ENCODE data around the gene DEAF1. TPM values are rescaled to one million over a fixed set of nuclear protein-coding genes. Genes with fewer than 3 reads are reported as not detected.

Gene DEAF1
- total RNA-seq, 6 donors from 2014 or later: 23.9 to 87.3 (median 35.6) TPM

DNA sequence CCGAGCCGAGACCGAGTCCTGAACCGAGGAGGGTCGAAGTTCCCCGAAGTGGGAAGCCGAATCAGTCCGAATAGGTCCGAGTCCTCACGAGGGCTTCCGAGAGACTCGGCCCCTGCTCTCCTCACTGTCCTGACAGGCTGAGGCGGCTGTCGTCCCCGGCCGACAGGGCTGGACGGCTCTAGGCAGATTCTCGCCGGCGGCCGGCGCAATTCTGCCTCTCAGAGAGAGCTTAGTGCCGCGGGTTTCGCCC is 191 bp upstream of the DEAF1 start:
- ATAC-seq (ENCODE audit: low FRiP score in 2 of 2): no peak
- H3K27ac ChIP-seq: peak overlapping the region; percentile 99 to 100 (median 100)
- 2% methylated on average over 9 of the region's 25 CpGs; no CpG with 5 or more reads in 1 of the 2 donors for WGBS, 2 donors
- peak overlapping the region; percentile 42 to 98 (median 92) for H3K4me3 ChIP-seq
- no peaks in the 10 kb centered on the region for H3K27me3 ChIP-seq
- H3K4me1 ChIP-seq: peaks cover 28 to 44% (median 33%) of the 10 kb centered on the region in 4 donors
- peaks cover 0 to 7% (median 4%) of the 10 kb centered on the region in 4 donors for H3K36me3 ChIP-seq
- no peak for TF ChIP-seq EP300 (IDR thresholded peaks at IDR 0.05)
- no peak for TF ChIP-seq CTCF (IDR thresholded peaks at IDR 0.05)
- TF ChIP-seq POLR2AphosphoS5 (IDR thresholded peaks at IDR 0.05): no peak
- no peak for TF ChIP-seq POLR2A (IDR thresholded peaks at IDR 0.05)
- DNase-seq: no peak
- H3K9me3 ChIP-seq: no peaks in the 10 kb centered on the region

DNA sequence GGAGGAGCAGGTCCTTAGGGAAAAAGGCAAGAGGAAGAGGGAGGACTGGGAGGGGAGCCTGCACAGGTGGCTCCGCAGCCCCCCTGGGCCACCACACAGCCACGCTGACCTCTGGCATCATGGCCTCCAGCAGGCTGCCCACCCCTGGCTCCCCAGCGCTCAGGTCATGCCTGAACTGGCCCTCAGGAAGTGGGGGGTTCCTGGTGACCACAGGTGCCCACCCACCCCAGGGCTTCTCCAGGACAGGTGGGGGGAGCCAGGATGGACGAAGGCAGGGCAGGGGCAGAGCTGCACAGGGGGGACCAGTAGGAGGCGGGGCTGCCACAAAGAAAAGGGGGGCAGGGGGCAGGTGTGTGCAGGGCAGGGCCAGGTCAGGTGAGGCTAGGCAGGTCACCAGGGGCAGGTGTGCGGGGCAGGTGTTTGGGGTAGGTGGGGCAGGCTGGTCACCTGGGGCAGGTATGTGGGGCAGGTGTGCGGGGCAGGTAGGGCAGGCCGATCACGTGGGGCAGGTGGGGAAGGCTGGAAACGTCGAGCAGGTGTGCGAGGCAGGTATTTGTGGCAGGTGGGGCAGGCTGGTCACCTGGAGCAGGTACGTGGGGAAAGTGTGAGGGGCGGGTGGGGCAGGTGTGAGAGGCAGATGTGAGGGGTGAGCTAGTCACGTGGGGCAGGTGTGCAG is 997 bp downstream of the DEAF1 start:
- H3K4me1 ChIP-seq: peaks cover 28 to 44% (median 33%) of the 10 kb centered on the region in 4 donors
- no peaks in the 10 kb centered on the region for H3K27me3 ChIP-seq
- DNase-seq (no peak), ATAC-seq (ENCODE audit: low FRiP score in 2 of 2) (no peak)
- WGBS, 2 donors: 58 to 71% methylated on average over 12 to 13 of the region's 15 CpGs
- peaks cover 0 to 14% (median 5%) of the 10 kb centered on the region in 4 donors for H3K36me3 ChIP-seq
- no peak for TF ChIP-seq POLR2AphosphoS5 (IDR thresholded peaks at IDR 0.05)
- no peak for TF ChIP-seq POLR2A (IDR thresholded peaks at IDR 0.05)
- TF ChIP-seq EP300 (IDR thresholded peaks at IDR 0.05): no peak
- TF ChIP-seq CTCF (IDR thresholded peaks at IDR 0.05): no peak
- H3K9me3 ChIP-seq: no peaks in the 10 kb centered on the region
- H3K27ac ChIP-seq: peak overlapping the region; percentile 34 to 100 (median 100)
- peak overlapping the region in 3 of 4 donors; percentile 87 to 98 (median 97) for H3K4me3 ChIP-seq

GRCh38 chr11:693415-693831 is 1.6 kb downstream of the DEAF1 start:
- H3K4me3 ChIP-seq: peak overlapping the region in 2 of 4 donors; percentile 87 to 98
- H3K4me1 ChIP-seq: peaks cover 28 to 44% (median 33%) of the 10 kb centered on the region in 4 donors
- 40 to 55% methylated on average over 12 to 13 of the region's 13 CpGs for WGBS, 2 donors
- no peaks in the 10 kb centered on the region for H3K27me3 ChIP-seq
- H3K36me3 ChIP-seq: peaks cover 0 to 17% (median 9%) of the 10 kb centered on the region in 4 donors
- TF ChIP-seq POLR2AphosphoS5 (IDR thresholded peaks at IDR 0.05): no peak
- TF ChIP-seq CTCF (IDR thresholded peaks at IDR 0.05): no peak
- no peak for TF ChIP-seq POLR2A (IDR thresholded peaks at IDR 0.05)
- TF ChIP-seq EP300 (IDR thresholded peaks at IDR 0.05): no peak
- ATAC-seq (ENCODE audit: low FRiP score in 2 of 2) (no peak), DNase-seq (no peak)
- peak overlapping the region in 3 of 4 donors; percentile 34 to 100 (median 100) for H3K27ac ChIP-seq
- H3K9me3 ChIP-seq: no peaks in the 10 kb centered on the region

- ATAC-seq (ENCODE audit: low FRiP score in 2 of 2) (no peak), DNase-seq (peak in 1 of 2 donors; percentile 86)
- Histone ChIP-seq H3K36me3 (peaks cover 0 to 22% (median 12%) of the 10 kb centered on the region in 4 donors), H3K4me1 (peaks cover 28 to 39% (median 31%) of the 10 kb centered on the region in 4 donors), H3K27ac (peak overlapping the region in 2 of 4 donors; percentile 42 to 100), H3K9me3 (no peaks in the 10 kb centered on the region), H3K4me3 (peak overlapping the region in 1 of 4 donors; percentile 87), H3K27me3 (no peaks in the 10 kb centered on the region)
- TF ChIP-seq POLR2AphosphoS5 (IDR thresholded peaks at IDR 0.05): no peak
- no peak for TF ChIP-seq EP300 (IDR thresholded peaks at IDR 0.05)
- no peak for TF ChIP-seq CTCF (IDR thresholded peaks at IDR 0.05)
- TF ChIP-seq POLR2A (IDR thresholded peaks at IDR 0.05): no peak
- WGBS, 2 donors: 73 to 83% methylated on average over 23 of the region's 23 CpGs
These were observed 2.1 kb downstream of the DEAF1 start for GRCh38 chr11:692824-693414.
